HG03103 (cell line): ENCODE data around the gene FUBP1.
"Not testable (repeated sequence)": the region's sequence is repeated elsewhere in the genome, so short reads cannot be mapped to it uniquely, and the experiment has no call there.

ENCODE experiments used
- ATAC-seq: cut with Tn5 transposase; IDR thresholded peaks from one replicate; pipeline ENCODE4 v1.9.1; 2021; ENCODE audit warnings: low read depth; ENCODE audit not compliant: unreplicated experiment

Gene FUBP1

GRCh38 chr1:77978969-77979876 is at the start of gene FUBP1:
Gene FUBP1 (minus strand): TSS chr1:77979072. CDS start chr1:77979004, 68 bp downstream.
- peak; percentile 70 for ATAC-seq

DNA sequence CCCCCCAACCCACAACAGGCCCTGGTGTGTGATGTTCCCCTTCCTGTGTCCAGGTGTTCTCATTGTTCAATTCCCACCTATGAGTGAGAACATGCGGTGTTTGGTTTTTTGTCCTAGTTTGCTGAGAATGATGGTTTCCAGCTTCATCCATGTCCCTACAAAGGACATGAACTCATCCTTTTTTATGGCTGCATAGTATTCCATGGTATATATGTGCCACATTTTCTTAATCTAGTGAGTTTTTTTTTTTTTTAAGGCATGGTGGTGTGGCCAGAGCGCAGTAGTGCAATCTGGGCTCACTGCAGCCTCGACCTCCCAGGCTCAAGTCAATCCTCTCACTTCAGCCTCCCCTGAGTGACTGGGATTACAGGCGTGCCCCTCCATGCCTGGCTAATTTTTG is 42.3 kb upstream of the FUBP1 start:
- ATAC-seq: not testable (repeated sequence)

DNA sequence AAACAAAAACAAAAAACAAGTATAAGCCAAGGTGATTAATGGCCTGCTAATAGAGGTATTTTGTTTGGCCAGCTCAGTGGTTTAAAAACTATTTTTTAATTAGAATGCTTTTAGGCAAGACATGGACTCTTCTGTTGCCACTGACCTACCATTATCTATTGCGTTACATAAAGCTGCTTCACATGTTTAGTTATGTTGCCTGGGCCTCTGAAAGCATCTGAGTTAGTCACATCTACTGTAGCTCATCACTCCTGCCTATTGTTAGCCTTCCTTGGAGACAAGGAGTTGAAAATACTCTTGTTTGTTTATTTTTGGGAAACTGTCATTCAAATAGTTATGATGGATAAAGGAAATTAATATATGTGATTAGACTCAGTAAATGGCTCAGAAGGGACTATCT is 40.2 kb upstream of the FUBP1 start:
- ATAC-seq: no peak

DNA sequence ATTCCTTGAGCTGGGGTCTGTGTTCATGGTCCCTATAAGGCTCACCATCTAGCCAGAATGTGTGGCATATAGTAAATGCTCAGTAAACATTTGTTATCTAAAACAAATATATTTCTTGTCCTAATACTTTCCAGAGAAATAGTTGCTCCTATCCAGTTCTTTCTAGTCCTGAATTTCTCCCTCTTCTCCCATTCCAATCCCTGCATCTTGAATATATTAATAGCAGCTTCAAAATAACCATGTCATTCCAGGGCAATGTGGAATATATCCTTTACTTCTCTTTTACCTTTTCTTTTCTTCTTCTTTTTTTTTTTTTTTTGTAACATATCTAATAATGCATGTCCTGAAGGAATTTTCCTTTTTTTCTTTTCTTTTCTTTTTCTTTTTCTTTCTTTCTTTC is 36.3 kb upstream of the FUBP1 start:
- ATAC-seq: no peak

DNA sequence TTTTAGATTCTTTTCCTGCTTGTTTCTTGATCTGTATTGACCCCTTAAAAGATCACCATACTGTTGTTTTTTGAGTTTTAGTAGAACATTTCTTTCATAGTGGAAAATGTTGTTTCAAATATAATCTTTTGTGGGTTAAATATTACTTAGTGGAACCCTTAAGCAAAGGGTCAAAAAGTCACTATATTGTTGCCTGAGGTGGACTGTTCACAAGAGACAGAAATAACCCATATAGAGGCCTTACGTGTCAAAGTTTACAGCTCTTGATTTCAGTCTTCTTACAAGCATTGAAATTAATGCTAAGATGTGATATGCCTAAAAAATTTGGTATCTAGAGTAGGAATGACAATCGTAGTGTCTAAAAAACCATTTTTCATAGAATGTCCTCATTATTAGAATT is 32.2 kb upstream of the FUBP1 start:
- no peak for ATAC-seq

- no peak for ATAC-seq
Observed at GRCh38 chr1:78009836-78010235, 31.0 kb upstream of the FUBP1 start.

- ATAC-seq: no peak
Observed at GRCh38 chr1:78009276-78009675, 30.4 kb upstream of the FUBP1 start.

DNA sequence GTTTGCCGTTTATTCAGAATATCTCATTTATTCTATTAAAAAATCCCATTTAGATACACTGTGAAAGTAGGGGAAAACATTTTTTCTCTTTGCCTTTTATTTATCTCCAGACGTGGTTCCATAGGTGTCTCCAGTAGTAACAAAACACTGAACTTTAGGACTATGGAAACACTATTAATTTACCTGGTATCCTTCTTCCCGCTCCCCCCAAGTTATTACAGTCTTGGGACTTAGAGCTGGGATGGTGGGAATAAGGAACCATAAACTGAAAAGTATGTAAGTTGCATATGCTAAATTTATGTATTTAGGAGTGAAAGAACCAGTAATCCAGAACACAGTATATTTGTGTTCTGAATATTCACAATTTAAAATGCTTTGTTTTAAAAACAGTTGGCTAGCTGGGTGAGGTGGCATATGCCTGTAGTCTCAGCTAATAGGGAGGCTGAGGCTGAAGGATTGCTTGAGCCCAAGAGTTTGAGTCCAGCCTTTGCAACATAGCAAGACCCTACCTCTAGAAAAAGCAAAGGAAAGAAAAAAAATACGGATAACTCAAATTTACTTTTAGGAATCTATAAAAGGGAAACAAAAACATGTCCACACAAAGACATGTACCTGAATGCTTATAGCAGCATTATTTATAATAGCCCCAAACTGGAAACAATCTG is 28.9 kb upstream of the FUBP1 start:
- no peak for ATAC-seq

DNA sequence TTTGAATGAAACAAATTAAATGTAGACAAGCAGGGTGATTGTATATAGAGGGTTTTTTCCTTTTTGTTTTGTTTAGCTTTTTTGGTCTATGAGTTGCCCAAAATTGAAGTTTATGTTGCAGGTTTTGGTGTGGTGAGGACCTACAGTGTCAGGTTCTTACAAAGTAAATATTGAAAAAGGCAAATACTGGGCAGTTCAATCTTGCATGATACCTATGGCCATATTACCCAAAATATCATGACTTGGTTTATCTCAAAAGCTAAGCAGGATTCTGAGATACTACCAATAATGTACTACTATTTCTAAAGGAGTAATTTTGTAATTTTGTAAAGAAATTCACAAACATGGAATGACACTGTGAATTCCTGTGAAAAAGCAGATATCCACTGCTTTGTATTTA is 27.6 kb upstream of the FUBP1 start:
- ATAC-seq: no peak

DNA sequence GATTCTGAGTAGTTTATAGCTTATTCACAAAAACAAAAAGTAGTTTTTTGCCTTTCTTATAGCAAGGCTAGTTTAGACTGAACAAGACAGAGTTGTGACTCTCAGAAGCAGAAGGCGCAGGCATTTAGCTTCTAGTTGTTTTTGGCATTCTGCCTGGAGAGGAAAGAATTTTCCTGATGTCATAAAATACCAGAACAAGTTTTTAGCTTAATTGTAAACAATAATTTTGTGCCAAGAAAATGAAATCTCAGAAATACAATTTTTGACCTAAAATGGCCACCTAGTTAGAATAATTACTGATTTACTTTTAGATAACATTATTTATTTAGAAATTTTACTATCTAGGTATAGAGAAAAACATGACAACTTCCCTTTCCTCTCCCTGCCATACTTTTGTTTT is 26.9 kb upstream of the FUBP1 start:
- no peak for ATAC-seq

- no peak for ATAC-seq
Observed at GRCh38 chr1:78005448-78005722, 26.5 kb upstream of the FUBP1 start.

- ATAC-seq: peak; percentile 98
Observed at GRCh38 chr1:78004719-78005447, 26.0 kb upstream of the FUBP1 start, which contains the start of gene DNAJB4. Gene DNAJB4 (plus strand): TSS chr1:78004939. CDS start chr1:78005111, 172 bp downstream.

DNA sequence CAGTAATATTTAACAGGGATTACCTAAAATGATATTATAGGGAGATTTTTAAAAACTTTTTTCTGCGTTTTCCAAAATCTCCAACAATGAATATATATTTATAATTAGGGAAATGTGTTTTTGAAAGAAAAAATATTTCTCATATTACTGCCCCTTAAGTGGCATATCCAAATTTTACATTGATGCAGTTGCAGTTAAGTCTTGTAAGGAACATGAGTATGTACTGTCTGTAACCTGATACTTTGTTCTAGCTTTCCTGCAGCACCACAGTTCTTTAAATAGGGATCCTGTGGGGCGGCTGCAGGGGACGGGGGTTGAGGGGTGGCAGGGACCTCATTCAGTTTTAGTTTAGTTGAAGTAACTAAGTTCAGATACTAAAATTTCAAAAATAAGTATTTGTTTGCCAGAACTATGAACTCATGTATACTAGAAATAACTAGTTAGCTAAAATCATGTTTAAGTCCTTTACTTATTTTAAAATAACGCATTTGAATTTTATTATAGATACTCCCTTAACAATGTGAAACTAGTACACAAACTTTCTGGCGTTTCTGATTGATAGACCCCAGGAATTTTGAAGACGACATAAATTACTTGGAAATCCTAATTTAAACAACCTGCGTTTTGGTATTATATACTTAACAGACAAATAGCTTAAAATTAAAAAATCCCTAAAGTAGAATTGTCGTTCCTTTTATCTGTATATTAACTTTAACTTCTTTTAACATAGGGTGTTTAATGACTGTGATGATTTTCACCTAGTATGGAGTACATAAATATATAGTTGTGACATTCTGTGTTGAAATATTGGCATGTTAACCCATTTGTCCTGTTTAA is 25.2 kb upstream of the FUBP1 start:
- ATAC-seq: peak; percentile 42

GRCh38 chr1:78003070-78003746 is 24.3 kb upstream of the FUBP1 start:
- no peak for ATAC-seq

DNA sequence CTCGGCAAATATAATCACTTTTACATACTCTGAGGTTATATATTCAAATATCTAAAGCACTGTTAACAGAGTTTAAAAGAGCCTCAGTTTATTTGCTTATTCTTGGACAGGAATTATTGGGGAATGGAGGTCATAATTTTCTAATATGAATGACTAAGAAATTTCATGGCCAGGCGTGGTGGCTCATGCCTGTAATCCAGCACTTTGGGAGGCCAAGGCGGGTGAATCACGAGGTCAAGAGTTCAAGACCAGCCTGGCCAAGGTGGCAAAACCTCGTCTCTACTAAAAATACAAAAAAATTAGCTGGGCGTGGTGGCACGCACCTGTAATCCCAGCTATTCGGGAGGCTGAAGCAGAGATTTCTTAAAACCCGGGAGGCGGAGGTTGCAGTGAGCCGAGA is 21.7 kb upstream of the FUBP1 start:
- not testable (repeated sequence) for ATAC-seq

- no peak for ATAC-seq
Observed at GRCh38 chr1:77996734-77997133, 17.9 kb upstream of the FUBP1 start.

DNA sequence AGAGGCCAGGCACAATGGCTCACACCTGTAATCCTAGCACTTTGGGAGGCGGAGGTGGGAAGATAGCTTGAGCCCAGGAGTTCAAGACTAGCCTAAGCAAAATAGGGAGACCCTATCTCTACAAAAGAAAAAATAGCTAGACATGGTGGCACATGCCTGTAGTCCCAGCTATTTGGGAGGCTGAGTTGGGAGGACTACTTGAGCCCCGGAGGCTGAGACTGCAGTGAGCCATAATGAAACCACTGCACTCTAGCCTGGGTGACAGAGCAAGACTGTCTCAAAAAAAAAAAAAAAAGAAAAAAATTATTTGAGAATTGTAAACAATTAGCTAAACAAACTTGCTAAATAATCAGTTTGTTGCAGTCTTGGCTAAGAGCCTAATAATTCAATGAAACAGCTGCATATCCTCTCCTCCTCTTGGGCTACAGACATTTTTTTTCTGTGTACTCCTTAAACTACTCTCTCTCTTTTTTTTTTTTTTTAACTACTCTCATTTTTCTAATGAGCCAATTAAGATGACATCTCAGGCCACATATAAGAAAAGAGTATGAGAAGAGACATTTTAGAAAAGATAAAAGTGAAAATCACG is 15.3 kb upstream of the FUBP1 start:
- ATAC-seq: no peak

- no peak for ATAC-seq
Observed at GRCh38 chr1:77991638-77992037, 12.8 kb upstream of the FUBP1 start.

DNA sequence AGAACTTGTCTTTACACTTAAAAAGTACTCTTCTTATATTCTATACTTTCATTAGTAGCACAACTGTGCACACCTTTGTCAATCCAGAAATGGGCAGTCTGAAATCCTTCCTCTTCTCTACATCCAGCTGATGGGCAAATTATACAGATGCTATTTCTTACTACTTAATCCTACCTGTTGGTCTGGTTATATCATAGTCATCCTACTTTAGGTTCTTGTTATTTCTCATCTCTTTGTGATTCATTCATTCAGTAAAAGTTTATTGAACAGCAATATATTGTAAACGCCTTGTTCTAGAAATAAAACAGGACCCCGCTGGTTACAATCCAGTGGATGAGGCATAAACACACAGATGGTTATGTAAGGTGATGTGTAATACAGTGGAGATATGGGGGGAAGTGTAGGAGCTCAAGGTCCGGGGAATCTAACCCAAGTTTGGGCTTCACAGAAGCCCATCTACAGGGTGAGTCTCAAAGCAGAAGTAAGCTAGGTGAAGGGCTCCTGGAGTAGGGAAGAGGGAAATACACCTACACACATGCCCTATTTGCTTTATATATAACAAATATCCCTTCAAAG is 11.8 kb upstream of the FUBP1 start:
- ATAC-seq: no peak
